K562 (cell line): ENCODE results near the gene ENC1. TPM values are rescaled to one million over a fixed set of nuclear protein-coding genes. Genes with fewer than 3 reads are reported as not detected.

ENCODE experiments used
- CTBP1 ChIP-seq: fragments of 450-650 bp; IDR thresholded peaks from 2 replicates; pipeline ENCODE4 v1.6.1; 2016; ENCODE audit warnings: borderline replicate concordance
- E4F1 ChIP-seq: fragments of 250-450 bp; sonication (Bioruptor Pico); IDR thresholded peaks from 2 replicates; pipeline ENCODE4 v1.5.0; 2021; ENCODE audit warnings: mild to moderate bottlenecking, borderline replicate concordance
- HIVEP1 ChIP-seq: fragments of 250-450 bp; sonication (Bioruptor Pico); IDR thresholded peaks from 2 replicates; pipeline ENCODE4 v1.4.0; 2020; ENCODE audit warnings: mild to moderate bottlenecking
- PML ChIP-seq: IDR thresholded peaks from 2 replicates; pipeline ENCODE4 v1.6.1; 2012; ENCODE audit warnings: low read length, inconsistent platforms
- SOX6 ChIP-seq: fragments of 450-650 bp; IDR thresholded peaks from 2 replicates; pipeline ENCODE4 v1.6.1; 2014; ENCODE audit warnings: mild to moderate bottlenecking
- polyA plus RNA-seq, 8 experiments: library from polyadenylated mRNA; depleted of rRNA in 4 of 8; stranded (reverse) in 5 of 8; unstranded in 3 of 8; fragments of >200 nt; fragmentation: Nextera tagmentation in 2 of 8; fragmentation: Illumina TruSeq in 1 of 8; extraction: Ambion mirVana in 2 of 8; extraction: Trizol in 1 of 8; gene quantifications; 2 replicates each; pipeline versions ENCODE4 v1.2.1 to v1.2.3, GENCODE V29; 2011 to 2014; ENCODE audit warnings: inconsistent platforms in 1 of 8, missing spikeins in 1 of 8
- total RNA-seq, 7 experiments: library from RNA; depleted of rRNA in 6 of 7; stranded (reverse); fragments of >200 nt in 6 of 7; fragmentation: Illumina TruSeq in 2 of 7; extraction: Trizol in 2 of 7; gene quantifications; 2 replicates each; pipeline versions ENCODE4 v1.2.1 to v1.2.3, GENCODE V29; 2011 to 2021; ENCODE audit warnings: low replicate concordance in 1 of 7
- TF ChIP-seq, protein P1 (sequence below): fragments of 450-650 bp; IDR thresholded peaks from 2 replicates; pipeline ENCODE4 v1.7.1; 2018; ENCODE audit warnings: mild to moderate bottlenecking, low read depth; ENCODE audit not compliant: partially characterized antibody

ENC1 gene
- total and polyA plus RNA-seq, 9 of the 15 experiments (the other 6 are each of a cell fraction or from before 2014, with no cell fraction given): 0.17 to 3.2 (median 0.97) TPM

GRCh38 chr5:74631081-74631953 is 9.2 kb downstream of the ENC1 start (continued):
- TF ChIP-seq E4F1 (CRISPR knock-in tag) (no peak), SOX6 (peak; percentile 9; the same call in 1 of the 2 replicates), HIVEP1 (CRISPR knock-in tag) (no peak), CTBP1 (no peak), PML (no peak)
- TF ChIP-seq, protein P1, sequence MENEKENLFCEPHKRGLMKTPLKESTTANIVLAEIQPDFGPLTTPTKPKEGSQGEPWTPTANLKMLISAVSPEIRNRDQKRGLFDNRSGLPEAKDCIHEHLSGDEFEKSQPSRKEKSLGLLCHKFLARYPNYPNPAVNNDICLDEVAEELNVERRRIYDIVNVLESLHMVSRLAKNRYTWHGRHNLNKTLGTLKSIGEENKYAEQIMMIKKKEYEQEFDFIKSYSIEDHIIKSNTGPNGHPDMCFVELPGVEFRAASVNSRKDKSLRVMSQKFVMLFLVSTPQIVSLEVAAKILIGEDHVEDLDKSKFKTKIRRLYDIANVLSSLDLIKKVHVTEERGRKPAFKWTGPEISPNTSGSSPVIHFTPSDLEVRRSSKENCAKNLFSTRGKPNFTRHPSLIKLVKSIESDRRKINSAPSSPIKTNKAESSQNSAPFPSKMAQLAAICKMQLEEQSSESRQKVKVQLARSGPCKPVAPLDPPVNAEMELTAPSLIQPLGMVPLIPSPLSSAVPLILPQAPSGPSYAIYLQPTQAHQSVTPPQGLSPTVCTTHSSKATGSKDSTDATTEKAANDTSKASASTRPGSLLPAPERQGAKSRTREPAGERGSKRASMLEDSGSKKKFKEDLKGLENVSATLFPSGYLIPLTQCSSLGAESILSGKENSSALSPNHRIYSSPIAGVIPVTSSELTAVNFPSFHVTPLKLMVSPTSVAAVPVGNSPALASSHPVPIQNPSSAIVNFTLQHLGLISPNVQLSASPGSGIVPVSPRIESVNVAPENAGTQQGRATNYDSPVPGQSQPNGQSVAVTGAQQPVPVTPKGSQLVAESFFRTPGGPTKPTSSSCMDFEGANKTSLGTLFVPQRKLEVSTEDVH: no peak
